Duodenal mucosa (tissue), 2 donors: Measurements from ENCODE around the gene CD72.
"Not testable (repeated sequence)": the region's sequence is repeated elsewhere in the genome, so short reads cannot be mapped to it uniquely, and the experiment has no call there.

Experiments
- H3K27ac ChIP-seq: one replicate; pipeline ENCODE4 v1.7.0; 2013; ENCODE audit warnings: low read depth, low read length
- H3K27me3 ChIP-seq, 2 donors: one replicate each; pipeline ENCODE4 v1.7.0; 2013; ENCODE audit warnings: low read length in 2 of 2, control low read depth in 1 of 2; ENCODE audit not compliant: insufficient read depth in 2 of 2, control insufficient read depth in 1 of 2
- H3K36me3 ChIP-seq, 2 donors: one replicate each; pipeline ENCODE4 v1.7.0; 2013; ENCODE audit warnings: low read length in 2 of 2, control low read depth in 1 of 2; ENCODE audit not compliant: insufficient read depth in 2 of 2, control insufficient read depth in 1 of 2
- H3K4me1 ChIP-seq, 2 donors: one replicate each; pipeline ENCODE4 v1.7.0; 2013; ENCODE audit warnings: low read length in 2 of 2, control low read depth in 1 of 2; ENCODE audit not compliant: insufficient read depth in 2 of 2, control insufficient read depth in 1 of 2
- H3K4me3 ChIP-seq, 2 donors: one replicate each; pipeline ENCODE4 v1.7.0; 2013; ENCODE audit warnings: low read length in 2 of 2, low read depth in 1 of 2
- H3K9ac ChIP-seq, 2 donors: one replicate each; pipeline ENCODE4 v1.7.0; 2013; ENCODE audit warnings: low read length in 2 of 2, low read depth in 1 of 2
- H3K9me3 ChIP-seq, 2 donors: one replicate each; pipeline ENCODE4 v1.7.0; 2013; ENCODE audit warnings: low read length in 2 of 2, control low read depth in 1 of 2; ENCODE audit not compliant: control insufficient read depth in 1 of 2

Gene CD72

GRCh38 chr9:35596907-35597306 lies 21.3 kb downstream of the CD72 start:
- H3K36me3 ChIP-seq, H3K27ac ChIP-seq: not testable (repeated sequence)
- peaks cover 6 to 12% of the 10 kb centered on the region in 2 donors for H3K4me1 ChIP-seq

GRCh38 chr9:35594471-35594870 lies 23.7 kb downstream of the CD72 start:
- H3K9ac ChIP-seq, result no peak overlapping the region
- peaks cover 6 to 17% of the 10 kb centered on the region in 2 donors for H3K9me3 ChIP-seq
- H3K27me3 ChIP-seq, result no peaks in the 10 kb centered on the region
- no peak overlapping the region for H3K4me3 ChIP-seq
- no peaks in the 10 kb centered on the region for H3K36me3 ChIP-seq
- H3K4me1 ChIP-seq, result peaks cover 4 to 11% of the 10 kb centered on the region in 2 donors
- H3K27ac ChIP-seq, result no peak overlapping the region

More at GRCh38 chr9:35596907-35597306, 21.3 kb downstream of the CD72 start:
- not testable (repeated sequence) for H3K4me3 ChIP-seq, H3K27me3 ChIP-seq, H3K9ac ChIP-seq
- peaks cover 6 to 17% of the 10 kb centered on the region in 2 donors for H3K9me3 ChIP-seq

GRCh38 chr9:35593581-35593980 lies 24.6 kb downstream of the CD72 start:
- peaks cover 6 to 17% of the 10 kb centered on the region in 2 donors for H3K9me3 ChIP-seq

GRCh38 chr9:35588506-35588905 lies 29.7 kb downstream of the CD72 start:
- not testable (repeated sequence) for H3K27ac ChIP-seq, H3K36me3 ChIP-seq, H3K9me3 ChIP-seq, H3K9ac ChIP-seq, H3K4me1 ChIP-seq, H3K4me3 ChIP-seq, H3K27me3 ChIP-seq

More at GRCh38 chr9:35593581-35593980, 24.6 kb downstream of the CD72 start:
- H3K36me3 ChIP-seq, result no peaks in the 10 kb centered on the region
- H3K27me3 ChIP-seq, result no peaks in the 10 kb centered on the region
- H3K4me3 ChIP-seq, result no peak overlapping the region
- H3K4me1 ChIP-seq, result peaks cover 0 to 2% of the 10 kb centered on the region in 2 donors
- no peak overlapping the region for H3K9ac ChIP-seq
- no peak overlapping the region for H3K27ac ChIP-seq

- H3K4me3 ChIP-seq, H3K36me3 ChIP-seq, H3K27me3 ChIP-seq, H3K9ac ChIP-seq, H3K27ac ChIP-seq, H3K4me1 ChIP-seq: not testable (repeated sequence)
- peaks cover 5 to 14% of the 10 kb centered on the region in 2 donors for H3K9me3 ChIP-seq
Observed at GRCh38 chr9:35584681-35585080, 33.5 kb downstream of the CD72 start.

DNA sequence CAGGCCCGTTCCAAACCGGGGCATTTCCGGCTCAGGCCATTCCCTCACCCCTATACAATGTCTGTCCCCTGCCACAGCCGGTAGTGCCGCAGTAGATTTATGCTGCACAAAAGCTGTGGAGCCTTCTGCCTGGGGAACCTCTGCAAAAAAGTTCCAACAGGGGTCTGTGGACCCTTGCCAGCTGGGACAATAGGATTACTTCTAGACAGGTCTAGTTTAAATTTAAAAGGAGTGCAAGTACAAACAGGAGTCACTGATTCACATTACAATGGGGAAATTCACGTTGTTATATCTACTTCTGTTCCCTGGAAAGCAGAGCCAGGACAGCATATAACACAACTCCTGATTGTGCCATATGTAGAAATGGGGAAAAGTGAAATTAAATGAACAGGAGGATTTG lies 34.7 kb downstream of the CD72 start:
- not testable (repeated sequence) for H3K36me3 ChIP-seq, H3K27ac ChIP-seq, H3K4me1 ChIP-seq, H3K9ac ChIP-seq, H3K4me3 ChIP-seq, H3K27me3 ChIP-seq
- H3K9me3 ChIP-seq, result peaks cover 5 to 14% of the 10 kb centered on the region in 2 donors

DNA sequence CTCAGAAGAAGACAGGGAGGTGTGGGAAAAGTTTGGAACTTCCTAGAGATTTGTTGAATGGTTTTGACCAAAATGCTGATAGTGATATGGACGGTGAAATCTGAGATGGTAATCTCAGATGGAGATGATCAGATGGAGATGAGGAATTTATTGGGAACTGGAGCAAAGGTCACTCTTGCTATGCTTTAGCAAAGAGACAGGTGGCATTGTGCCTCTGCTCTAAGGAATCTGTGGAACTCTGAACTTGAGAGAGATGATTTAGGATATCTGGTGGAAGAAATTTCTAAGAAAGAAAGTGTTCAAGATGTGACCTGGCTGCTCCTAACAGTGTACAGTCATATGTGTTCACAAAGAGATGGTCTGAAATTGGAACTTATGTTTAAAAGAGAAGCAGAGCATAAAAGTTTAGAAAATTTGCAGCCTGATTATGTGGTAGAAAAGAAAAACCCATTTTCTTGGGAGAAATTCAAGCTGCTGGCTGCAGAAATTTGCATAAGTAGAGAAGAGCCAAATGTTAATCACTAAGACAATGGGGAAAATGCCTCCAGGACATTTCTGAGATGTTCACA lies 38.5 kb downstream of the CD72 start:
- H3K27ac ChIP-seq, result not testable (repeated sequence)

DNA sequence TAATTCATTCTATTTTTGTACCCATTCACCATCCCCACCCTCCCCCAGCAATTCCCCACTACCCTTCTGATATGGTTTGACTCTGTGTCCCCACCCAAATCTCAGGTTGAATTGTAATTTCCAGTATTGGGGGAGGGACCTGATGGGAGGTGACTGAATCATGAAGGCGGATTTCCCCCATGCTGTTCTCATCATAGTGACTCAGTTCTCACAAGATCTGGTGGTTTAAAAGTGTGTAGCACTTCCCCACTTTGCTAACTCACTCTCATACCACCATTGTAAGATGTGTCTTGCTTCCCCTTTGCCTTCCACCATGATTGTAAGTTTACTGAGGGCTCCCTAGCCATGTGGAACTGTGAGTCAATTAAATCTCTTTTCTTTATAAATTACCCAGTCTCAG lies 39.1 kb downstream of the CD72 start:
- Histone ChIP-seq H3K4me3 (no peak overlapping the region), H3K27ac (no peak overlapping the region), H3K36me3 (no peaks in the 10 kb centered on the region), H3K9ac (no peak overlapping the region), H3K27me3 (no peaks in the 10 kb centered on the region), H3K9me3 (peaks cover 2 to 14% of the 10 kb centered on the region in 2 donors), H3K4me1 (no peaks in the 10 kb centered on the region)

More for the DNA sequence above, 38.5 kb downstream of the CD72 start:
- not testable (repeated sequence) for H3K36me3 ChIP-seq, H3K9ac ChIP-seq, H3K4me1 ChIP-seq, H3K27me3 ChIP-seq, H3K4me3 ChIP-seq
- H3K9me3 ChIP-seq, result peaks cover 2 to 14% of the 10 kb centered on the region in 2 donors

DNA sequence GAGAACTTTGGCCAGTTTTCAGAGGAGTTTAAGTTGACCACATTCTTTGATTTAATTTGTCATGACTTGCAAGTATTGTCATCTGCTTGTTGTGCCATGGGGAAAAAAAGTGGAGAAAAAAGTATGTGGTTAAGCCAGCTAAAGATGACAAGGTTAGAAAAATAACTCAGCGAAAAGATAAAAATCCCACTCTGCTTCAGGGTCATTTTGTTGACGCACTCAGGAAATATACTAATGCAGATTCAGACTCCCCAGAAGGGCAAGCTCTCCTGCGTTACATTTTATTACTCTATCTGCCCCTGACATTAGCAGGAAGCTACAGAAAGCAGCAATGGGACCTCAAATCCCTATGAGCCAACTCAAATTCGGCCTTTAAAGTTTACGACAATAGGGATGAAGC lies 40.7 kb downstream of the CD72 start:
- no peak overlapping the region for H3K4me3 ChIP-seq
- H3K27me3 ChIP-seq, result no peaks in the 10 kb centered on the region
- no peaks in the 10 kb centered on the region for H3K4me1 ChIP-seq
- peaks cover 2 to 14% of the 10 kb centered on the region in 2 donors for H3K9me3 ChIP-seq
- no peak overlapping the region for H3K27ac ChIP-seq
- no peaks in the 10 kb centered on the region for H3K36me3 ChIP-seq
- no peak overlapping the region for H3K9ac ChIP-seq

DNA sequence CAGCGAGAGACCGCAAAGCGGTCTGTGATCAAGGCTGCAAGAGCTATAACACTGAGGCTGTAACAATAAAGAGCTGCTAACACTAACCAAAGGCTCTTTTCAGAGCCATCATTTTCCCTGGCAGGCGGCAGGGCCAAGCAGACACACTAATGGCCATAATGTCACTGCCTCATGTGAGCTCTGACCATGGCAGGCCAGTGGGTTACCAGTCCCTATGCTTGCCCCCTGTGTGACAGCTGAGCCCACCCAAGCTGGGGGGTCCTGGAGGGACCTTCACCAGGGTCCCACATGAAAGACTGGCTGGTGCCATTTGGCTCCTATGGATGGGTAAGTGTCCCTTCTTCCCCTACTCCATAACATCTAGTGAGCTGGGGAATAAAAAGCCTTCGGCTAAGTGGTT lies 42.7 kb downstream of the CD72 start:
- H3K27me3 ChIP-seq, result no peaks in the 10 kb centered on the region
- no peaks in the 10 kb centered on the region for H3K4me1 ChIP-seq
- no peak overlapping the region for H3K9ac ChIP-seq
- peaks cover under 1 to 5% of the 10 kb centered on the region in 2 donors for H3K9me3 ChIP-seq
- H3K27ac ChIP-seq, result no peak overlapping the region
- H3K36me3 ChIP-seq, result no peaks in the 10 kb centered on the region
- H3K4me3 ChIP-seq, result no peak overlapping the region
